ENCODE data around the gene NSL1. TPM values are rescaled to one million over a fixed set of nuclear protein-coding genes. Genes with fewer than 3 reads are reported as not detected.
"Not testable (repeated sequence)": the region's sequence is repeated elsewhere in the genome, so short reads cannot be mapped to it uniquely, and the experiment has no call there.

The NSL1 gene
- total and polyA plus RNA-seq, 2 experiments from 2014 or later, result 30.7 to 32.0 TPM

DNA sequence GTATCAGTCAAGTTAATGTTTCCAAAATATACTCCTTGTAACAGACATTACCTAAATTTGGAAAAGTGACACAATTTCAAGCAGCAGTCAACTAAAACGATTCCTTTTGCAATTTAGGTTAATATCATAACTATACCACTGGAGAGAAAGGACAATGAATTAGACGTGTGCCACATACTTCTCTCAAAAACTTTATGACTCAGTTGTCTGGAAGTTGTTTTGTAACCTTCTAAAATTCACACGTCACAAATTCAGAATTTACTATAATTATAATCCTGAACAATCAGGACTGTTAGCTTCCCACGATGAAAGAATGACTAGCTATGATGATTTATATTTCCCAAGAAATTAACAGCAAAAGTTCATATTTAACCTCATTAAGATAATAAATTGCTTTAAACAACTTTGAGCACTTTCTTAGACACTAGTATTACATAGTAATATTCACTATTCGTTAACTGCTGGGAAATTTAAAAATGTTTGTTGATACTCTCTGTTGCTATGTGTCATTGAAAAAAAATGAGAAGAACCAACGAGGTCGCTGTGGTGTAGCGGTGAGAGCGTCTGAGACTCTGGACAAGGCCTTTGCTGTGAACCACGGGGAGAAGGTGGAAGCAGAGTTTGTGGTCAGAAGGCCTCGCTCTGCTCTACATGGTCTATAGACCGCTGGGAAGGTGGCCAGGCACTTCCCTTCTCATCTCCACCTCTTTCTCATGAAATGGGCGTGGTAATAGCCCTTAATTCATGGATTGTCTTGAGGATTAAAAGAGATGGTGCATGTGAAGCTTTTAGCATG is 64.0 kb downstream of the NSL1 start:
- Histone ChIP-seq H3K79me2 (ENCODE audit: insufficient read depth) (no peaks in the 10 kb centered on the region), H2AFZ (0 out of 2 replicates have a peak overlapping the region, but pooled peaks have one; percentile 20), H3K9ac (peak overlapping the region; percentile 65), H4K20me1 (ENCODE audit: insufficient read depth) (no peaks in the 10 kb centered on the region), H3K4me1 (ENCODE audit: insufficient read depth) (peaks cover 20% of the 10 kb centered on the region), H3K4me3 (no peak overlapping the region), H3K9me2 (ENCODE audit: insufficient read depth) (no peaks in the 10 kb centered on the region), H3K36me3 (ENCODE audit: low read depth) (no peaks in the 10 kb centered on the region), H3K9me3 (ENCODE audit: low read depth) (no peaks in the 10 kb centered on the region), H3K4me2 (ENCODE audit: unreplicated experiment) (peak overlapping the region; percentile 33), H3F3A (ENCODE audit: insufficient read depth) (peaks cover 21% of the 10 kb centered on the region), H3K27ac (peak overlapping the region; percentile 92), H3K27me3 (replicated peaks; ENCODE audit: insufficient read depth) (no peaks in the 10 kb centered on the region)
- WGBS, 2 experiments (ENCODE audit: low coverage in 1 of 2, low lambda C conversion rate in 2 of 2, missing lambda C conversion rate in 2 of 2), result 44% methylated on average over 13 of the region's 13 CpGs
- TF ChIP-seq EZH2 (IDR thresholded peaks at IDR 0.05; ENCODE audit: insufficient read depth, poor library complexity, severe bottlenecking), result no peak
- TF ChIP-seq EZH2phosphoT487 (IDR thresholded peaks at IDR 0.05; ENCODE audit: insufficient read depth, low read depth), result no peak
- in situ Hi-C loops (cut with MboI), result no loop called here
- peak; percentile 88 for DNase-seq

DNA sequence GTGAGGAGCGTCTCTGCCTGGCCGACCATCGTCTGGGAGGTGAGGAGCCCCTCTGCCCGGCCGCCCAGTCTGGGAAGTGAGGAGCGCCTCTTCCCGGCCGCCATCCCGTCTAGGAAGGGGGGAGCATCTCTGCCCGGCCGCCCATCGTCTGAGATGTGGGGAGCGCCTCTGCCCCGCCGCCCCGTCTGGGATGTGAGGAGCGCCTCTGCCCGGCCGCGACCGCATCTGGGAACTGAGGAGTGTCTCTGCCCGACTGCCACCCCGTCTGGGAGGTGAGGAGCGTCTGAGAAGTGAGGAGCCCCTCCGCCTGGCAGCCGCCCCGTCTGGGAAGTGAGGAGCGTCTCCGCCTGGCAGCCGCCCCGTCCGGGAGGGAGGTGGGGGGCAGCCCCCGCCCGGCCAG is 66.9 kb downstream of the NSL1 start:
- H3K4me2 ChIP-seq (ENCODE audit: unreplicated experiment); H3K36me3 ChIP-seq (ENCODE audit: low read depth); H3K9me2 ChIP-seq (ENCODE audit: insufficient read depth); H3K27ac ChIP-seq; H2AFZ ChIP-seq; H3K4me3 ChIP-seq; H3K9me3 ChIP-seq (ENCODE audit: low read depth); H3K79me2 ChIP-seq (ENCODE audit: insufficient read depth); DNase-seq; H4K20me1 ChIP-seq (ENCODE audit: insufficient read depth); H3K27me3 ChIP-seq (replicated peaks; ENCODE audit: insufficient read depth); in situ Hi-C loops (cut with MboI); H3K9ac ChIP-seq: not testable (repeated sequence)
- Histone ChIP-seq H3F3A (ENCODE audit: insufficient read depth) (peaks cover 26% of the 10 kb centered on the region), H3K4me1 (ENCODE audit: insufficient read depth) (peaks cover 28% of the 10 kb centered on the region)
- WGBS, 2 experiments (ENCODE audit: low coverage in 1 of 2, low lambda C conversion rate in 2 of 2, missing lambda C conversion rate in 2 of 2), result 88 to 90% methylated on average over 2 to 23 of the region's 34 CpGs

DNA sequence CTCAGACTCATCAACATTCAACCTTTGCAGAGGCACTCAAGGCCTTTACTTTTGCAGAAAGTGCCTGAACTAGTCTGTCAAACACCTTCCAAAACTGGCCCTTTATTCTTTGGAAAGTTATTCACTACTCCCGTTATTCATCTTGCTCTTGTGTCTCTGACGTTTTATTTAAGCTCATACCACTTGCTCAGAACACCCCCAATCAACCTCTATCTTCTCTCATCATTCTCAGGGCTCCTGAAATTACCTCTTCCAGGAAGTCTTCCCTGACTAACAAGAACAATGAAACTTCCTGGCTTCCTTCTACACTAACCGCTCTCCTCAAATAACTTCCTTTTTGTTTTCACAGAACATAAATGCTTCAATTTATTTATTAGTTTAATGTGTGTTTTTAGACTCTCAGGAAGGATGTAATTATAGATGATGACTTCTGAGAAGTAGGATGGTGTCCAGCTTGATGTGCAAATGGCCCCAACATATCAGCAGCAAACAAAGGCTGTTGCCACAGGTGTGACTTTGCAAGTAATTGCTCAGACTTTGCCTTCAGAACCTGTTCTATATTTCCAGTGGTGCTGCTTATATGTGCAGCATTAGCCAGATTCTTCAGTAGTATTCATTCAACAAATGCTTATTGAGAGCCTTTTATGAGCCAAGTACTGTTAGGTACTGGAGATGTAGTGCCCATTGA is 69.2 kb downstream of the NSL1 start:
- no peak overlapping the region for H3K4me3 ChIP-seq
- H4K20me1 ChIP-seq (ENCODE audit: insufficient read depth), result no peaks in the 10 kb centered on the region
- no peak overlapping the region for H2AFZ ChIP-seq
- H3K4me2 ChIP-seq (ENCODE audit: unreplicated experiment), result no peak overlapping the region
- peaks cover 14% of the 10 kb centered on the region for H3K4me1 ChIP-seq (ENCODE audit: insufficient read depth)
- WGBS, 2 experiments (ENCODE audit: low coverage in 1 of 2, low lambda C conversion rate in 2 of 2, missing lambda C conversion rate in 2 of 2), result 86 to 91% methylated on average over 3 of the region's 3 CpGs
- H3K79me2 ChIP-seq (ENCODE audit: insufficient read depth), result no peaks in the 10 kb centered on the region
- no peaks in the 10 kb centered on the region for H3K36me3 ChIP-seq (ENCODE audit: low read depth)
- no peaks in the 10 kb centered on the region for H3K27me3 ChIP-seq (replicated peaks; ENCODE audit: insufficient read depth)
- H3K9me2 ChIP-seq (ENCODE audit: insufficient read depth), result no peaks in the 10 kb centered on the region
- H3K9me3 ChIP-seq (ENCODE audit: low read depth), result no peaks in the 10 kb centered on the region
- TF ChIP-seq EZH2phosphoT487 (IDR thresholded peaks at IDR 0.05; ENCODE audit: insufficient read depth, low read depth) (no peak), EZH2 (IDR thresholded peaks at IDR 0.05; ENCODE audit: insufficient read depth, poor library complexity, severe bottlenecking) (no peak)
- in situ Hi-C loops (cut with MboI), result no loop called here
- H3F3A ChIP-seq (ENCODE audit: insufficient read depth), result peaks cover 11% of the 10 kb centered on the region
- no peak overlapping the region for H3K27ac ChIP-seq
- no peak for DNase-seq
- no peak overlapping the region for H3K9ac ChIP-seq

DNA sequence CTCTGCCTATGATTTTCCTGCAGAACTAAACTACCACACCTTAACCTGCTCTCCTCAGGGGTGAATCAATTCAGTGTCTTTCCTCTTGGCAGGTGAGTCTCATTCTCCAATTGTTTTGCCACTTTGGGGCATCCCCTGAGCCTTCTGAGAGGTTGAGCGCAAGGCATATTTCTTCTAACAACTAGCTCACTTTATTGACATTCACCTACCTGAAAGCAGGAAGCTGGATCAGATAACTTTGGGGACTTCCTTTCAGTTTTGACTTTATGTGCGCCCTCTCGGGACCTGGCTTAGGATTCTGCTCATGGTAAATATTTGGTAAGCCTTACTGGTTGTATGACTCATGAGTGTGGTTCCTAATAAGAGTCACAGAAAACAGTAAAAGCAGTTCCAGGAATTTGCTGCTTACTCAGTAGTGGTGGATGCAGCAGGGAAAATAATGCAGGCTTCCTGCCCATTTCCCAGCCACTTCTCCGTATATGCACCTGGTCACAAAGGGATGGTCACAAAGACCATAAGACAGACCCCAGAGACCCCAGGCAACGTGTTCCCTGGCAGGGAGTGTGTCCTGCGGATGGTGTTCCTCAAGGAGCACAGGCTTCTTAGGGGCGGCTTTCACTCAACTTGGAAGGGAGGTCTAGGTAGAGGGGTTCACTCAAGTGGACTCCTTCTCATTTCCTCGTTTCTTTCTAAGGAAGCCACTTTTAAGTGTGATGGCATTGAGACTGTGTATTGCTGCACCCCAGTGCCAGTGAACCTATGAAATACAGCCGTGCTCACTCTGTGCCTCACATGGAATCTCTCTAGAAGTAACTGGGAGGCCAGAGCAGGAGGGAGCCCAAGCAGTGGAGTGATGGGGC is 70.0 kb downstream of the NSL1 start:
- WGBS, 2 experiments (ENCODE audit: low coverage in 1 of 2, low lambda C conversion rate in 2 of 2, missing lambda C conversion rate in 2 of 2), result 55 to 56% methylated on average over 9 of the region's 9 CpGs
- no peak overlapping the region for H2AFZ ChIP-seq

More for the DNA sequence above, 70.0 kb downstream of the NSL1 start:
- H3F3A ChIP-seq (ENCODE audit: insufficient read depth), result peaks cover 5% of the 10 kb centered on the region; the same call in 1 of the 2 replicates
- no peaks in the 10 kb centered on the region for H3K36me3 ChIP-seq (ENCODE audit: low read depth)
- no peaks in the 10 kb centered on the region for H3K9me2 ChIP-seq (ENCODE audit: insufficient read depth)
- peak overlapping the region; percentile 71 for H3K4me2 ChIP-seq (ENCODE audit: unreplicated experiment)
- H3K9ac ChIP-seq, result peak overlapping the region; percentile 25; the same call in 1 of the 2 replicates
- no peaks in the 10 kb centered on the region for H3K79me2 ChIP-seq (ENCODE audit: insufficient read depth)
- TF ChIP-seq EZH2phosphoT487 (IDR thresholded peaks at IDR 0.05; ENCODE audit: insufficient read depth, low read depth) (no peak), EZH2 (IDR thresholded peaks at IDR 0.05; ENCODE audit: insufficient read depth, poor library complexity, severe bottlenecking) (no peak)
- peaks cover 7% of the 10 kb centered on the region for H3K4me1 ChIP-seq (ENCODE audit: insufficient read depth)
- H3K4me3 ChIP-seq, result peak overlapping the region; percentile 49
- H3K27me3 ChIP-seq (replicated peaks; ENCODE audit: insufficient read depth), result no peaks in the 10 kb centered on the region
- no peaks in the 10 kb centered on the region for H4K20me1 ChIP-seq (ENCODE audit: insufficient read depth)
- in situ Hi-C loops (cut with MboI), result no loop called here
- 0 out of 2 replicates have a peak overlapping the region, but pooled peaks have one; percentile 14 for H3K27ac ChIP-seq
- no peaks in the 10 kb centered on the region for H3K9me3 ChIP-seq (ENCODE audit: low read depth)
- peak; percentile 92 for DNase-seq

All from GM23248 (cell line).